Measurements from ENCODE around the gene ACTR1B.
"Not testable (repeated sequence)": the region's sequence is repeated elsewhere in the genome, so short reads cannot be mapped to it uniquely, and the experiment has no call there.

ACTR1B gene

GRCh38 chr2:97663962-97664635 is at the start of gene ACTR1B:
TSS of gene ACTR1B (minus strand) at chr2:97664044. CDS start at chr2:97663890, 154 bp downstream.
- peak; percentile 99 for DNase-seq

GRCh38 chr2:97712693-97713295 is 49.0 kb upstream of the ACTR1B start:
- DNase-seq: no peak

GRCh38 chr2:97712175-97712574 is 48.3 kb upstream of the ACTR1B start:
- DNase-seq: not testable (repeated sequence)

GRCh38 chr2:97711394-97711711 is 47.5 kb upstream of the ACTR1B start:
- DNase-seq: no peak

- DNase-seq: no peak
Measured at GRCh38 chr2:97708608-97709007, 44.8 kb upstream of the ACTR1B start.

GRCh38 chr2:97708048-97708380 is 44.2 kb upstream of the ACTR1B start:
- DNase-seq: no peak

GRCh38 chr2:97707362-97708047 is 43.7 kb upstream of the ACTR1B start:
- no peak for DNase-seq

GRCh38 chr2:97706708-97707345 is 43.0 kb upstream of the ACTR1B start:
- DNase-seq: no peak

- DNase-seq: no peak
Measured at GRCh38 chr2:97706112-97706511, 42.3 kb upstream of the ACTR1B start.

- DNase-seq: no peak
Measured at GRCh38 chr2:97704989-97705388, 41.1 kb upstream of the ACTR1B start.

- DNase-seq: no peak
Measured at GRCh38 chr2:97703741-97704140, 39.9 kb upstream of the ACTR1B start.

- no peak for DNase-seq
Measured at GRCh38 chr2:97702731-97703470, 39.1 kb upstream of the ACTR1B start.

- DNase-seq: no peak
Measured at GRCh38 chr2:97701851-97702465, 38.1 kb upstream of the ACTR1B start.

GRCh38 chr2:97701186-97701585 is 37.3 kb upstream of the ACTR1B start:
- no peak for DNase-seq

GRCh38 chr2:97699765-97700444 is 36.1 kb upstream of the ACTR1B start:
- DNase-seq: peak; percentile 80

- no peak for DNase-seq
Measured at GRCh38 chr2:97698530-97698929, 34.7 kb upstream of the ACTR1B start.

GRCh38 chr2:97697252-97698235 is 33.7 kb upstream of the ACTR1B start:
- DNase-seq: peak; percentile 94

GRCh38 chr2:97695744-97696143 is 31.9 kb upstream of the ACTR1B start:
- no peak for DNase-seq

GRCh38 chr2:97693476-97693875 is 29.6 kb upstream of the ACTR1B start:
- no peak for DNase-seq

- DNase-seq: no peak
Measured at GRCh38 chr2:97691166-97691565, 27.3 kb upstream of the ACTR1B start.

All from OCI-M1 (cell line).